ENCODE measurements around the gene ZACN.
"Not testable (repeated sequence)": the region's sequence is repeated elsewhere in the genome, so short reads cannot be mapped to it uniquely, and the experiment has no call there.

The ZACN gene

DNA sequence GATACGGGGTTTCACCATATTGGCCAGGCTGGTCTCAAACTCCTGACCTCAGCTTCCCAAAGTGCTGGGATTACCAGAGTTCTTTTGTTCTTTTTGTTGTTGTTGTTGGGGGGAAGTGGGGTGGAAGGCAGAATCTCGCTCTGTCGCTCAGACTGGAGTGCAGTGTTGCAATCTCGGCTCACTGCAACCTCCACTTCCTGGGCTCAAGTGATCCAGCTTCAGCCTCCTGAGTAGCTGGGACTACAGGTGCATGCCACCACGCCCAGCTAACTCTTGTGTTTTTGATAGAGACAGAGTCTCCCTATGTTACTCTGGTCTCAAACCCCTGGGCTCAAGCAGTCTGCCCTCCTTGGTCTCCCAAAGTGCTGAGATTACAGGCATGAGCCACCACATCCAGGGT is 612 bp upstream of the ZACN start:
- H3K4me1 ChIP-seq (ENCODE audit: insufficient read depth, low read length), result peaks cover 25% of the 10 kb centered on the region

GRCh38 chr17:76079535-76079955 is 563 bp downstream of the ZACN start:
- Histone ChIP-seq H3K27ac (ENCODE audit: low read depth, low read length) (no peak overlapping the region), H3K9ac (ENCODE audit: low read length) (no peak overlapping the region), H3K36me3 (ENCODE audit: insufficient read depth, low read length) (peaks cover 18% of the 10 kb centered on the region), H3K4me3 (ENCODE audit: low read depth in 1 of 2, low read length in 2 of 2) (no peak overlapping the region), H3K4me1 (ENCODE audit: insufficient read depth, low read length) (peaks cover 25% of the 10 kb centered on the region), H3K27me3 (ENCODE audit: control insufficient read depth in 1 of 2, insufficient read depth in 2 of 2, low read length in 2 of 2) (peaks cover 44 to 57% of the 10 kb centered on the region in 2 donors), H3K9me3 (ENCODE audit: low read length) (no peaks in the 10 kb centered on the region)

More for the DNA sequence above, 612 bp upstream of the ZACN start:
- not testable (repeated sequence) for H3K27ac ChIP-seq (ENCODE audit: low read depth, low read length); H3K36me3 ChIP-seq (ENCODE audit: insufficient read depth, low read length); H3K9me3 ChIP-seq (ENCODE audit: low read length); H3K9ac ChIP-seq (ENCODE audit: low read length); H3K4me3 ChIP-seq (ENCODE audit: low read depth in 1 of 2, low read length in 2 of 2)
- peaks cover 44 to 67% of the 10 kb centered on the region in 2 donors for H3K27me3 ChIP-seq (ENCODE audit: control insufficient read depth in 1 of 2, insufficient read depth in 2 of 2, low read length in 2 of 2)

DNA sequence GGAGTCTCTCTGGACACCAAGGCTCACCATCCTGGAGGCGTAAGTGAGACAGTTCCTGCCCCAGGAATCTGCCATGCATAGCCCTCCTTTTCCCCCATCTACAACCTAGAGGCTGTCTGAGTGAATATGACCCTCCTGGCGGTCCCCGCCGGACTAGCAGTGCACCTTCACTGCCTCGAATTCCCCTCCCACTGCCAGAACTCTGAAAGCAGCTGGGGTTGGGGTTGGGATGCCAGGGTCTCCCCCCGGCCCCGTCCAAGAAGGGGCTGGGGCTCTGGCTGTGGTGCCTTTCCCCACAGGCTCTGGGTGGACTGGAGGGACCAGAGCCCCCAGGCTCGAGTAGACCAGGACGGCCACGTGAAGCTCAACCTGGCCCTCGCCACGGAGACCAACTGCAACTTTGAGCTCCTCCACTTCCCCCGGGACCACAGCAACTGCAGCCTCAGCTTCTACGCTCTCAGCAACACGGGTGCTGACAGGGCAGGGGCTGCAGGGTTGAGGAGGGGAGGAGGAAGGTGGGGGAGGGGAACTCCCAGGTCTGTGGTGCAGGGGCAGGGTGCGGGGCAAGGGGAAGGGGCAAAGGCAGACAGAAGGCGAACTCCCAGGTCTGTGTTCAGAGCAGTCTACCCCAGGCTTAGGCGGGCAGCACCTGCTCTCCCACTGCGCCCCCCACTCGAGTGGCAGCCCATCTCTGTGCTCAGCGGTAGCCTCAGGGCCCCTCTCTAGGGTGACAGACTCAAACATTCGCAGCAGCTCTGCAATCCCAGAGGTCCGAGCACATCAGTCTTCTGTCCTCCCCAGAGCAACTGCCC is 1.2 kb downstream of the ZACN start:
- no peak overlapping the region for H3K9ac ChIP-seq (ENCODE audit: low read length)
- H3K27ac ChIP-seq (ENCODE audit: low read depth, low read length), result no peak overlapping the region
- peaks cover 25% of the 10 kb centered on the region for H3K4me1 ChIP-seq (ENCODE audit: insufficient read depth, low read length)
- H3K4me3 ChIP-seq (ENCODE audit: low read depth in 1 of 2, low read length in 2 of 2), result no peak overlapping the region
- peaks cover 40 to 50% of the 10 kb centered on the region in 2 donors for H3K27me3 ChIP-seq (ENCODE audit: control insufficient read depth in 1 of 2, insufficient read depth in 2 of 2, low read length in 2 of 2)
- H3K9me3 ChIP-seq (ENCODE audit: low read length), result no peaks in the 10 kb centered on the region
- H3K36me3 ChIP-seq (ENCODE audit: insufficient read depth, low read length), result peaks cover 24% of the 10 kb centered on the region

DNA sequence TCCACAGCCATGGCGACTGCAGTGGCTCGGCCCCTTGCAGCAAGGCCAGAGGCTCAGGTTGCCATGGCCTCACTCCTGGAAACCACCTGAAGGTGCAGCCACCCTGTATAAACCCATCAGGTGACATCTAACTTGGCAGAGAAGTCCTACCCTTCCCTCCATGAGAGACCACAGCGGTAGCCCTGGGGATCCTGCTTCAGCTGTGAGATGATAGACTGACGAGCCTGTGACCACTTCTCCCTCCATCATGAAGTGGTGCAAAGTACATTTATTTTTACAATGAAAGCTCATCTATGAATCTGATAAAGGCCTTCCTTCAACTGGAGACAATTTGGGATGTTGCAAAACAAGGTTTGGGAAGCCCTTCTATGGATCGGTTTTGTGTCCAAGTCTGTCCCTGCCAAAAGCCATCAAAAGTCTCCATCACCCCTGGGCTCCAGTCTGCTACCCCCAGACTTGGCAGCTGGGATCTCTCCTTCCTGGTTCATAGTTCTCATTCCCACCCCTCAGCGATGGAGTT is 1.8 kb downstream of the ZACN start:
- Histone ChIP-seq H3K27me3 (ENCODE audit: control insufficient read depth in 1 of 2, insufficient read depth in 2 of 2, low read length in 2 of 2) (peaks cover 33 to 44% of the 10 kb centered on the region in 2 donors), H3K9ac (ENCODE audit: low read length) (no peak overlapping the region), H3K4me1 (ENCODE audit: insufficient read depth, low read length) (peaks cover 19% of the 10 kb centered on the region), H3K27ac (ENCODE audit: low read depth, low read length) (no peak overlapping the region), H3K4me3 (ENCODE audit: low read depth in 1 of 2, low read length in 2 of 2) (no peak overlapping the region), H3K9me3 (ENCODE audit: low read length) (no peaks in the 10 kb centered on the region), H3K36me3 (ENCODE audit: insufficient read depth, low read length) (peaks cover 30% of the 10 kb centered on the region)

DNA sequence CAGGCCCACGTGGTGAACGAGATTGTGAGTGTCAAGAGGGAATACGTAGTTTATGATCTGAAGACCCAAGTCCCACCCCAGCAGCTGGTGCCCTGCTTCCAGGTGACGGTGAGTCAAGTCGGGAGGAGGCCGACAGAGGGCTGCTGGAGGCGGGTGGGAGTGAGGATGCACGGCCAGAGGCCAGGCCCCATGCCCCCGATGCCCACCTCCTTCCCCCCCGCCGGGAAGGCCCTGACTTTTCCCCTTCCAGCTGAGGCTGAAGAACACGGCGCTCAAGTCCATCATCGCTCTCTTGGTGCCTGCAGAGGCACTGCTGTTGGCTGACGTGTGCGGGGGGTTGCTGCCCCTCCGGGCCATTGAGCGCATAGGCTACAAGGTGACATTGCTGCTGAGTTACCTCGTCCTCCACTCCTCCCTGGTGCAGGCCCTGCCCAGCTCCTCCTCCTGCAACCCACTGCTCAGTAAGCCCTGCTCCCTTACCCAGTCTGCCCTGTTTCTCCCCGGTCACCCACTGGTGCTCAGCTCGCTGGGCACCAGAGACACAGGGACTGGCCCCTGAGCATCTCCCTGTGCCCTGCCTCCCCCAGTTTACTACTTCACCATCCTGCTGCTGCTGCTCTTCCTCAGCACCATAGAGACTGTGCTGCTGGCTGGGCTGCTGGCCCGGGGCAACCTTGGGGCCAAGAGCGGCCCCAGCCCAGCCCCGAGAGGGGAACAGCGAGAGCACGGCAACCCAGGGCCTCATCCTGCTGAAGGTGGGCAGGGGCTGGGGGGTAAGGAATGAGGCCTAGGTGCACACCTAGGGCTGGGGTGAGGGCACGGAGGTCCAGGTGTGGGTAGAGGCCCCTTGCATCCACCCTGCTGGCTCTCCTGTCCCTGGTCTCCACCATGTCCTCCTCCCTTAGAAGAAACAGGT is 2.6 kb downstream of the ZACN start:
- peaks cover 26 to 36% of the 10 kb centered on the region in 2 donors for H3K27me3 ChIP-seq (ENCODE audit: control insufficient read depth in 1 of 2, insufficient read depth in 2 of 2, low read length in 2 of 2)
- no peak overlapping the region for H3K9ac ChIP-seq (ENCODE audit: low read length)
- peaks cover 38% of the 10 kb centered on the region for H3K36me3 ChIP-seq (ENCODE audit: insufficient read depth, low read length)
- no peaks in the 10 kb centered on the region for H3K9me3 ChIP-seq (ENCODE audit: low read length)
- no peak overlapping the region for H3K4me3 ChIP-seq (ENCODE audit: low read depth in 1 of 2, low read length in 2 of 2)
- H3K27ac ChIP-seq (ENCODE audit: low read depth, low read length), result no peak overlapping the region
- H3K4me1 ChIP-seq (ENCODE audit: insufficient read depth, low read length), result peaks cover 14% of the 10 kb centered on the region

DNA sequence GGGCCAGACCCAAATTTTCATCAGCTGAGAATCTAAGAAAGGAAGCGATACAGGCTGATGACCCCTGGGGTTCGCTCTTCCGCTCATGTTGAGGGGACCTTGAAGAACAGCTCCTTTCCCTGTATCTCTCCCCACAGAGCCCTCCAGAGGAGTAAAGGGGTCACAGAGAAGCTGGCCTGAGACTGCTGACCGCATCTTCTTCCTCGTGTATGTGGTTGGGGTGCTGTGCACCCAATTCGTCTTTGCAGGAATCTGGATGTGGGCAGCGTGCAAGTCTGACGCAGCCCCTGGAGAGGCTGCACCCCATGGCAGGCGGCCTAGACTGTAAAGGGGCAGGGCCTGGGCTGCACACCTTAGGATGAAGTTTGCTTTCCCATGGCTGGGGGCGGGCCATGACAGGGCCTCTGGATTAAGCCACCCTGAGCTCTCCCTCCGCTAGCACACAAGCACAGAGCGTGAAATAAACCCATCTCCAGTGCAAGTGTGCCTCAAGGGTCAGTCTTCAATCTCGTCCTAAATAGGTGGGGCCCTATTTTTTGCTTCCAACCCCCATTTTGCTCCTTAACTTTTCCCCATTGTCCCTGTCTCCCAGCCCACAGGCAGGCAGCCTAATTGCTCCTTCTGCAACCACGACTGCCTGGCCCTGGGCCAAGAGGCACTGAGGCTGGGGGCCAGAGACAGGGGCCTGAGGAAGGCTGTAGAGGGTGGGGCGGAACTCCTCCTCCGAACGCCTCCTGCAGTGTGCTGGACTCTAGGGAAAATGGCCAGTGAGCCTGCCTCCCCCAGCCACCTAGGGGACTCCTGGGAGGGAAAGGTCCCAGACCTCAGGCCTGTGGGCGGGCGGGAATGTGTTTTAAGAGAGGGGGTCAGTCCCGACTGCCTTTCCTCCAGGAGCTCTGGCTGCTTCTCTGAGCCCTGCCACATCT is 3.6 kb downstream of the ZACN start:
- Histone ChIP-seq H3K9ac (ENCODE audit: low read length) (no peak overlapping the region), H3K4me1 (ENCODE audit: insufficient read depth, low read length) (peaks cover 14% of the 10 kb centered on the region), H3K36me3 (ENCODE audit: insufficient read depth, low read length) (peaks cover 48% of the 10 kb centered on the region), H3K9me3 (ENCODE audit: low read length) (no peaks in the 10 kb centered on the region), H3K27me3 (ENCODE audit: control insufficient read depth in 1 of 2, insufficient read depth in 2 of 2, low read length in 2 of 2) (peaks cover 17 to 26% of the 10 kb centered on the region in 2 donors), H3K27ac (ENCODE audit: low read depth, low read length) (no peak overlapping the region), H3K4me3 (ENCODE audit: low read depth in 1 of 2, low read length in 2 of 2) (no peak overlapping the region)

DNA sequence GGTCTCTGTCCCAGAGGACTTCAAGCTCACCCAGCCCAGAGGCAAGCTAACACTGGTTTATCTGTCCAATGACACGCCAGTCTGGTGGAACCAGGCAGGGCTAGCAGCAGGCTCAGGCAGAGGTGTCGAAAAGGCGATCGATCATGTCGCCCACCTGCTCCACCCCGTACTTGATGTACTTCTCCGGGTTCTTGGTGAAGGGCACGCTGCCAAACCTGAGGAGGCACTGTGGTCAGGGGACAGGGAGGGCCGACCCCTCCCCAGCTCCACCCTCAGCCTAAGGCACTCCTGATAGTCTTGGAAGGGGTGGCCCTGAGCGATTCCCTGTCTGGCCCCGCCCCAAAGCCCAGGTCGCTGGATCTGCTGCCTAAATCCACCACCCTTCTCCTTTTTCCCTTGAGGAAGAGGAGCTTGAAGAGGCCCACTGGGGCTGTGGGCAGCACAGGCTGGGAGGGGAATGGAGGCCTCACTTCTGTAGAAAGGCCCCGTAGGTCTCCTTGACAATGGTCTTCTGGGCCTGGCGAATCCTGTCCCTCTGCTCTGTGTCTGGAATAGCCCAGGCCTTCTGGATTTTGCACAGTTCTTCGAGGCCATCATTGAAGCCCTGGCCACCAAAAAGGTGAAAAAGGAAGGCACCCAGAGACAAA is 4.7 kb downstream of the ZACN start:
- no peak overlapping the region for H3K4me3 ChIP-seq (ENCODE audit: low read depth in 1 of 2, low read length in 2 of 2)
- peaks cover 59% of the 10 kb centered on the region for H3K36me3 ChIP-seq (ENCODE audit: insufficient read depth, low read length)
- no peak overlapping the region for H3K9ac ChIP-seq (ENCODE audit: low read length)
- H3K4me1 ChIP-seq (ENCODE audit: insufficient read depth, low read length), result peaks cover 14% of the 10 kb centered on the region
- H3K27me3 ChIP-seq (ENCODE audit: control insufficient read depth in 1 of 2, insufficient read depth in 2 of 2, low read length in 2 of 2), result peaks cover 7 to 15% of the 10 kb centered on the region in 2 donors
- no peaks in the 10 kb centered on the region for H3K9me3 ChIP-seq (ENCODE audit: low read length)
- H3K27ac ChIP-seq (ENCODE audit: low read depth, low read length), result no peak overlapping the region

GRCh38 chr17:76085066-76085730 is 6.2 kb downstream of the ZACN start:
- Histone ChIP-seq H3K4me3 (ENCODE audit: low read depth in 1 of 2, low read length in 2 of 2) (no peak overlapping the region), H3K4me1 (ENCODE audit: insufficient read depth, low read length) (peaks cover 2% of the 10 kb centered on the region), H3K27me3 (ENCODE audit: control insufficient read depth in 1 of 2, insufficient read depth in 2 of 2, low read length in 2 of 2) (peaks cover 0 to under 1% of the 10 kb centered on the region in 2 donors), H3K9ac (ENCODE audit: low read length) (no peak overlapping the region), H3K9me3 (ENCODE audit: low read length) (no peaks in the 10 kb centered on the region), H3K36me3 (ENCODE audit: insufficient read depth, low read length) (peaks cover 74% of the 10 kb centered on the region), H3K27ac (ENCODE audit: low read depth, low read length) (no peak overlapping the region)

DNA sequence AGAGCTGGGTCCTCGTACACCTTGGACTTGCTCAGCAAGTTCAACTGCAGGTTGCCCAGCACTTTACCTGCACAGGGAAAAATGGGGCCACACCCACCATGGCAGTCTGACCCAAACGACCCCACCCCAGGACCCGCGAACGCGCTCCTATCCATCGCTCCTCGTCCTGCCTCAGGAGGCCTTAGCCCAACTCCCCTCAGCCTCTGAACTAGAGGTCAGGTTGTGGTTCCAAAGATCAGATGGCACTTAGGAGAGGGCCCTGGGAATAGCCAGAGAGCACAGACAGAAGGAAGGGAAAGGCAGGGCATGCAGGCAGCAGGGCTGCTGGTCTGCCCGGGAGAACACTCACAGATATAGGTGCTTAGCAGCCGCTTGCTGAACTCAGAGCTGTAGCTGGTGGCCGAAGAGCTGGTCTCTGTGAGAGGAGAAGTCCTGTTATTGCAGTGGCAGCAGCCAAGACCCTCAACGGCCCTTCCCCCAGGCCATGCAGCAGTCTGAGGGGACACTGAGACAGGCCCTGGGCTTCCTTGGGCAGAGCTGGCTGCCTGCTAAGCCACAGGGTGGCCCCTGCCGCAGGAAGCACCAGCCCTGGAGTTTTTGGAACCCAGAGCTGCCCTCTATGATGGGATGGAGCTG is 6.9 kb downstream of the ZACN start:
- no peaks in the 10 kb centered on the region for H3K4me1 ChIP-seq (ENCODE audit: insufficient read depth, low read length)
- H3K27ac ChIP-seq (ENCODE audit: low read depth, low read length), result no peak overlapping the region
- no peak overlapping the region for H3K9ac ChIP-seq (ENCODE audit: low read length)
- H3K9me3 ChIP-seq (ENCODE audit: low read length), result no peaks in the 10 kb centered on the region
- H3K4me3 ChIP-seq (ENCODE audit: low read depth in 1 of 2, low read length in 2 of 2), result no peak overlapping the region
- H3K36me3 ChIP-seq (ENCODE audit: insufficient read depth, low read length), result peaks cover 79% of the 10 kb centered on the region
- H3K27me3 ChIP-seq (ENCODE audit: control insufficient read depth in 1 of 2, insufficient read depth in 2 of 2, low read length in 2 of 2), result no peaks in the 10 kb centered on the region

- H3K9ac ChIP-seq (ENCODE audit: low read length), result no peak overlapping the region
- no peaks in the 10 kb centered on the region for H3K9me3 ChIP-seq (ENCODE audit: low read length)
- H3K27me3 ChIP-seq (ENCODE audit: control insufficient read depth in 1 of 2, insufficient read depth in 2 of 2, low read length in 2 of 2), result no peaks in the 10 kb centered on the region
- peaks cover 84% of the 10 kb centered on the region for H3K36me3 ChIP-seq (ENCODE audit: insufficient read depth, low read length)
- H3K27ac ChIP-seq (ENCODE audit: low read depth, low read length), result no peak overlapping the region
- H3K4me3 ChIP-seq (ENCODE audit: low read depth in 1 of 2, low read length in 2 of 2), result no peak overlapping the region
- H3K4me1 ChIP-seq (ENCODE audit: insufficient read depth, low read length), result no peaks in the 10 kb centered on the region
Observed at GRCh38 chr17:76086384-76086783, 7.4 kb downstream of the ZACN start.
